WERI-Rb-1 (cell line): ENCODE data around the gene RNMT.

Source experiments
- DNase-seq: peaks from one replicate; pipeline ENCODE4 v3.0.0-alpha.2; 2020
- H3K27ac ChIP-seq: fragments of 250-450 bp; sonication (Bioruptor Pico); 2 replicates; pipeline ENCODE4 v1.5.1; 2020; ENCODE audit warnings: mild to moderate bottlenecking, moderate library complexity
- H3K27me3 ChIP-seq: fragments of 250-450 bp; sonication (Bioruptor Pico); 2 replicates; pipeline ENCODE4 v1.5.1; 2021; ENCODE audit warnings: mild to moderate bottlenecking, low read depth, moderate library complexity; ENCODE audit not compliant: insufficient read depth, severe bottlenecking
- H3K36me3 ChIP-seq: fragments of 250-450 bp; sonication (Bioruptor Pico); 2 replicates; pipeline ENCODE4 v1.5.1; 2020; ENCODE audit warnings: mild to moderate bottlenecking, moderate library complexity
- H3K4me3 ChIP-seq: 2 replicates; pipeline ENCODE4 v1.5.1; 2011; ENCODE audit warnings: low read depth, mild to moderate bottlenecking, control low read depth, low read length
- H3K9me3 ChIP-seq: fragments of 250-450 bp; sonication (Bioruptor Pico); 2 replicates; pipeline ENCODE4 v1.5.1; 2021; ENCODE audit warnings: mild to moderate bottlenecking, moderate library complexity; ENCODE audit not compliant: severe bottlenecking
- CTCF ChIP-seq: IDR thresholded peaks from 2 replicates; pipeline ENCODE4 v1.5.1; 2011; ENCODE audit warnings: low read depth, mild to moderate bottlenecking, control low read depth, inconsistent platforms, low read length

Gene RNMT

GRCh38 chr18:13791181-13791580 is 64.7 kb downstream of the RNMT start:
- Histone ChIP-seq H3K9me3 (peaks cover 7% of the 10 kb centered on the region), H3K36me3 (no peaks in the 10 kb centered on the region)
- no peak for TF ChIP-seq CTCF

GRCh38 chr18:13793819-13794218 is 67.3 kb downstream of the RNMT start:
- Histone ChIP-seq H3K27me3 (peaks cover 52% of the 10 kb centered on the region), H3K36me3 (no peaks in the 10 kb centered on the region), H3K9me3 (peaks cover 4% of the 10 kb centered on the region), H3K27ac (no peak overlapping the region), H3K4me3 (no peak overlapping the region)
- no peak for TF ChIP-seq CTCF
- DNase-seq = no peak

More at GRCh38 chr18:13791181-13791580, 64.7 kb downstream of the RNMT start:
- Histone ChIP-seq H3K27me3 (peaks cover 43% of the 10 kb centered on the region), H3K4me3 (no peak overlapping the region), H3K27ac (no peak overlapping the region)
- DNase-seq = no peak

GRCh38 chr18:13796515-13796914 is 70.0 kb downstream of the RNMT start:
- no peak for DNase-seq
- Histone ChIP-seq H3K27ac (no peak overlapping the region), H3K36me3 (no peaks in the 10 kb centered on the region), H3K27me3 (peaks cover 61% of the 10 kb centered on the region), H3K4me3 (no peak overlapping the region), H3K9me3 (peaks cover 4% of the 10 kb centered on the region)
- no peak for TF ChIP-seq CTCF

- H3K27me3 ChIP-seq = peaks cover 66% of the 10 kb centered on the region
- no peak for DNase-seq
- no peak for TF ChIP-seq CTCF
- peaks cover 4% of the 10 kb centered on the region for H3K9me3 ChIP-seq
- no peak overlapping the region for H3K27ac ChIP-seq
- no peaks in the 10 kb centered on the region for H3K36me3 ChIP-seq
- no peak overlapping the region for H3K4me3 ChIP-seq
Observed at GRCh38 chr18:13797157-13797611, 70.7 kb downstream of the RNMT start.

- H3K27ac ChIP-seq = no peak overlapping the region
- TF ChIP-seq CTCF = no peak
- peaks cover 4% of the 10 kb centered on the region for H3K9me3 ChIP-seq
- H3K36me3 ChIP-seq = no peaks in the 10 kb centered on the region
- peaks cover 78% of the 10 kb centered on the region for H3K27me3 ChIP-seq
- DNase-seq = no peak
- no peak overlapping the region for H3K4me3 ChIP-seq
Observed at GRCh38 chr18:13799396-13799795, 72.9 kb downstream of the RNMT start.
